Gastroesophageal sphincter (tissue), 3 donors: ENCODE results near the gene ALDH2.

Experiments
- CTCF ChIP-seq, 4 experiments: fragments of 200-600 bp in 2 of 4; fragments of 450-650 bp in 2 of 4; sonication (generic) in 1 of 4; IDR thresholded peaks; one replicate each; pipeline ENCODE4 v1.5.1; 2017 to 2019; ENCODE audit warnings: antibody characterized with exemption in 4 of 4, mild to moderate bottlenecking in 2 of 4, moderate library complexity in 2 of 4
- EP300 ChIP-seq: sonication (generic); formaldehyde crosslinking; IDR thresholded peaks from one replicate; pipeline ENCODE4 v1.6.1; 2017; ENCODE audit warnings: antibody characterized with exemption, mild to moderate bottlenecking
- POLR2A ChIP-seq, 2 donors: fragments of 450-650 bp; IDR thresholded peaks; one replicate each; pipeline ENCODE4 v1.6.1; 2017; ENCODE audit warnings: antibody characterized with exemption in 2 of 2, mild to moderate bottlenecking in 2 of 2, moderate library complexity in 1 of 2
- POLR2AphosphoS5 ChIP-seq: sonication (generic); formaldehyde crosslinking; IDR thresholded peaks from one replicate; pipeline ENCODE4 v1.6.1; 2017; ENCODE audit warnings: antibody characterized with exemption

DNA sequence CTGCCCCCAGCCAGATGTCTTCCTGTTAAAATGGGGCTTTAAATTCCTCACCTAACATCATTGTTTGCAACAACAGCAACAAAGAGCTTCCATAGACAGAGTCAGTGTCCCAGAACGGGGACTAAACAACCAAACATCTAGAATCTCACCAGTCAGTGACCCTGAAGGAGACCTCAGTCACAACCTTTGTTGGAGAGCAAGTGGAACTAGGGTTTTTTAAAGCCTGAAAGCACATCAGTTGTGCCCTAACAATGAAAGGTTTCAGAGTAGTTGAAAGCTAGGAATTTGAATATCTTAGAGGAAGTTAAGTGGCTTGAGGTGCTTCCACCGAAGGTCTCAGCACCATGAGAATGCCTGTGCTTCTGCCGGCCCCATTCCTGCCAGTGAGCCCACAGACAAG, 5.0 kb upstream of the ALDH2 start:
- TF ChIP-seq POLR2A (IDR thresholded peaks at IDR 0.05) (no peak), EP300 (no peak), POLR2AphosphoS5 (no peak), CTCF (IDR thresholded peaks at IDR 0.05) (no peak)
